Stimulated activated CD8-positive, alpha-beta memory T cell treated with anti-CD3 and anti-CD28 coated beads, Interleukin-15, amount 100 ng/mL, for 4 hours (primary cell): Measurements from ENCODE around the gene MYBPC3.
"Not testable (repeated sequence)": the region's sequence is repeated elsewhere in the genome, so short reads cannot be mapped to it uniquely, and the experiment has no call there.

Experiments
- DNase-seq, 2 donors: peaks; one replicate each; pipeline ENCODE4 v3.0.0-alpha.2; 2020; ENCODE audit warnings: low read depth in 2 of 2

The MYBPC3 gene

GRCh38 chr11:47338396-47339241, 13.9 kb downstream of the MYBPC3 start:
- no peak for DNase-seq

- DNase-seq = no peak
These were observed 15.1 kb downstream of the MYBPC3 start for GRCh38 chr11:47337229-47337924.

- no peak for DNase-seq
These were observed 15.9 kb downstream of the MYBPC3 start for GRCh38 chr11:47336595-47336994.

GRCh38 chr11:47335733-47336132, 16.8 kb downstream of the MYBPC3 start:
- no peak for DNase-seq

GRCh38 chr11:47334699-47335411, 17.6 kb downstream of the MYBPC3 start:
- not testable (repeated sequence) for DNase-seq

GRCh38 chr11:47333886-47334443, 18.5 kb downstream of the MYBPC3 start:
- no peak for DNase-seq

- no peak for DNase-seq
These were observed 19.0 kb downstream of the MYBPC3 start for GRCh38 chr11:47333526-47333845.

GRCh38 chr11:47332791-47333525, 19.5 kb downstream of the MYBPC3 start:
- DNase-seq = no peak

- DNase-seq = no peak
These were observed 20.2 kb downstream of the MYBPC3 start for GRCh38 chr11:47332303-47332711.

GRCh38 chr11:47331454-47332302, 20.8 kb downstream of the MYBPC3 start:
- no peak for DNase-seq

GRCh38 chr11:47329987-47330931, 22.2 kb downstream of the MYBPC3 start:
- DNase-seq = no peak

GRCh38 chr11:47329431-47329986, 23.0 kb downstream of the MYBPC3 start:
- no peak for DNase-seq

- no peak for DNase-seq
These were observed 23.8 kb downstream of the MYBPC3 start for GRCh38 chr11:47328449-47329390.

- no peak for DNase-seq
These were observed 24.6 kb downstream of the MYBPC3 start for GRCh38 chr11:47327949-47328348.

GRCh38 chr11:47327025-47327424, 25.5 kb downstream of the MYBPC3 start:
- DNase-seq = no peak

GRCh38 chr11:47326198-47326597, 26.3 kb downstream of the MYBPC3 start:
- DNase-seq = no peak

GRCh38 chr11:47325271-47326041, 27.0 kb downstream of the MYBPC3 start:
- DNase-seq = no peak
